Measurements from ENCODE around the gene EDC3. TPM values are rescaled to one million over a fixed set of nuclear protein-coding genes. Genes with fewer than 3 reads are reported as not detected.

Gene EDC3
- total RNA-seq, 1 experiment from 2014 or later = 14.7 TPM

DNA sequence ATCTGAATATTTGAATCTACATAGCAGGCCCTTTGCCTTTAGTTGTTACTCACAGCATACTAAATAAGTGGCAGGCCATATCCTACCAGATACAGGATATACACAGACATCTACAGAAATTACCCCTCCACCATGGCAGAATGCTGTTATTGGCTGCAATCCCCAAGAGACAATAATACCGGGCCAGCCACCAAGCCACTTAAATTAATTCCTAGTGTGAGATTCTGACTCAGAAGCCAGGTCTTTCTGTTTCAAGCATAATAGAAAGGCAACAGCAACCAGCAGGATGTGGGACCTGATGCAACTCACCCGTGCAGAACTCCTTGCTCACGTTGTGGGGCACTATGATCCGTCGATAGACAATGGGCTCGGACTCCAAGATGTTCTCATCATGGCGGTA lies 40.4 kb downstream of the EDC3 start:
- DNase-seq = no peak

GRCh38 chr15:74653426-74654102 lies 42.3 kb downstream of the EDC3 start:
- Histone ChIP-seq H3K27ac (ENCODE audit: low read length) (no peak overlapping the region), H3K4me1 (ENCODE audit: low read length) (peaks cover 6% of the 10 kb centered on the region), H2AFZ (ENCODE audit: low read length) (no peak overlapping the region), H3K4me2 (ENCODE audit: low read depth, low read length, poor library complexity, severe bottlenecking) (no peak overlapping the region), H3K79me2 (ENCODE audit: low read length) (peaks cover 61% of the 10 kb centered on the region), H4K20me1 (ENCODE audit: insufficient read depth, low read depth, low read length) (no peaks in the 10 kb centered on the region), H3K27me3 (ENCODE audit: low read length) (no peaks in the 10 kb centered on the region), H3K36me3 (ENCODE audit: insufficient read depth, low read length) (peaks cover 8% of the 10 kb centered on the region; the same call in 1 of the 2 replicates), H3K4me3 (ENCODE audit: low read length) (no peak overlapping the region), H3K9me3 (ENCODE audit: low read length) (no peaks in the 10 kb centered on the region), H3K9me2 (replicated peaks; ENCODE audit: insufficient read depth, low read length) (no peaks in the 10 kb centered on the region), H3K9ac (ENCODE audit: low read length) (no peak overlapping the region)
- DNase-seq = no peak

More for the DNA sequence above, 40.4 kb downstream of the EDC3 start:
- no peaks in the 10 kb centered on the region for H3K27me3 ChIP-seq (ENCODE audit: low read length)
- H3K4me3 ChIP-seq (ENCODE audit: low read length) = no peak overlapping the region
- no peak overlapping the region for H3K27ac ChIP-seq (ENCODE audit: low read length)
- no peaks in the 10 kb centered on the region for H3K9me3 ChIP-seq (ENCODE audit: low read length)
- peaks cover 55% of the 10 kb centered on the region for H3K79me2 ChIP-seq (ENCODE audit: low read length)
- peaks cover 8% of the 10 kb centered on the region; the same call in 1 of the 2 replicates for H3K36me3 ChIP-seq (ENCODE audit: insufficient read depth, low read length)
- no peak overlapping the region for H3K9ac ChIP-seq (ENCODE audit: low read length)
- H2AFZ ChIP-seq (ENCODE audit: low read length) = no peak overlapping the region
- H4K20me1 ChIP-seq (ENCODE audit: insufficient read depth, low read depth, low read length) = no peaks in the 10 kb centered on the region
- H3K4me1 ChIP-seq (ENCODE audit: low read length) = no peaks in the 10 kb centered on the region
- H3K4me2 ChIP-seq (ENCODE audit: low read depth, low read length, poor library complexity, severe bottlenecking) = no peak overlapping the region
- H3K9me2 ChIP-seq (replicated peaks; ENCODE audit: insufficient read depth, low read length) = no peaks in the 10 kb centered on the region

- Histone ChIP-seq H2AFZ (ENCODE audit: low read length) (no peak overlapping the region), H3K9me2 (replicated peaks; ENCODE audit: insufficient read depth, low read length) (no peaks in the 10 kb centered on the region), H3K4me2 (ENCODE audit: low read depth, low read length, poor library complexity, severe bottlenecking) (no peak overlapping the region), H3K36me3 (ENCODE audit: insufficient read depth, low read length) (peaks cover 8% of the 10 kb centered on the region; the same call in 1 of the 2 replicates), H3K4me3 (ENCODE audit: low read length) (no peak overlapping the region), H3K9me3 (ENCODE audit: low read length) (no peaks in the 10 kb centered on the region), H3K27me3 (ENCODE audit: low read length) (no peaks in the 10 kb centered on the region), H4K20me1 (ENCODE audit: insufficient read depth, low read depth, low read length) (no peaks in the 10 kb centered on the region), H3K27ac (ENCODE audit: low read length) (no peak overlapping the region), H3K9ac (ENCODE audit: low read length) (no peak overlapping the region), H3K4me1 (ENCODE audit: low read length) (peaks cover 6% of the 10 kb centered on the region), H3K79me2 (ENCODE audit: low read length) (peaks cover 63% of the 10 kb centered on the region)
- no peak for DNase-seq
These were observed 44.5 kb downstream of the EDC3 start for GRCh38 chr15:74651242-74651741.

- no peaks in the 10 kb centered on the region for H3K9me2 ChIP-seq (replicated peaks; ENCODE audit: insufficient read depth, low read length)
- DNase-seq = no peak
- peaks cover 6% of the 10 kb centered on the region for H3K4me1 ChIP-seq (ENCODE audit: low read length)
- H3K27ac ChIP-seq (ENCODE audit: low read length) = no peak overlapping the region
- peaks cover 60% of the 10 kb centered on the region for H3K79me2 ChIP-seq (ENCODE audit: low read length)
- 0 out of 2 replicates have a peak, but pooled peaks cover 3% of the 10 kb centered on the region for H4K20me1 ChIP-seq (ENCODE audit: insufficient read depth, low read depth, low read length)
- H2AFZ ChIP-seq (ENCODE audit: low read length) = no peak overlapping the region
- H3K27me3 ChIP-seq (ENCODE audit: low read length) = no peaks in the 10 kb centered on the region
- no peak overlapping the region for H3K9ac ChIP-seq (ENCODE audit: low read length)
- no peaks in the 10 kb centered on the region for H3K36me3 ChIP-seq (ENCODE audit: insufficient read depth, low read length)
- H3K9me3 ChIP-seq (ENCODE audit: low read length) = no peaks in the 10 kb centered on the region
- H3K4me2 ChIP-seq (ENCODE audit: low read depth, low read length, poor library complexity, severe bottlenecking) = no peak overlapping the region
- no peak overlapping the region for H3K4me3 ChIP-seq (ENCODE audit: low read length)
These were observed 47.6 kb downstream of the EDC3 start for GRCh38 chr15:74648051-74648842.

- H3K9me3 ChIP-seq (ENCODE audit: low read length) = no peaks in the 10 kb centered on the region
- no peaks in the 10 kb centered on the region for H3K9me2 ChIP-seq (replicated peaks; ENCODE audit: insufficient read depth, low read length)
- no peak overlapping the region for H3K9ac ChIP-seq (ENCODE audit: low read length)
- H3K27me3 ChIP-seq (ENCODE audit: low read length) = no peaks in the 10 kb centered on the region
- H3K4me3 ChIP-seq (ENCODE audit: low read length) = no peak overlapping the region
- H3K4me2 ChIP-seq (ENCODE audit: low read depth, low read length, poor library complexity, severe bottlenecking) = no peak overlapping the region
- H3K27ac ChIP-seq (ENCODE audit: low read length) = no peak overlapping the region
- no peaks in the 10 kb centered on the region for H3K36me3 ChIP-seq (ENCODE audit: insufficient read depth, low read length)
- peaks cover 3% of the 10 kb centered on the region; the same call in 1 of the 2 replicates for H4K20me1 ChIP-seq (ENCODE audit: insufficient read depth, low read depth, low read length)
- H2AFZ ChIP-seq (ENCODE audit: low read length) = no peak overlapping the region
- H3K4me1 ChIP-seq (ENCODE audit: low read length) = peaks cover 6% of the 10 kb centered on the region
- peaks cover 73% of the 10 kb centered on the region for H3K79me2 ChIP-seq (ENCODE audit: low read length)
- no peak for DNase-seq
These were observed 49.3 kb downstream of the EDC3 start for GRCh38 chr15:74646480-74646879.

DNA sequence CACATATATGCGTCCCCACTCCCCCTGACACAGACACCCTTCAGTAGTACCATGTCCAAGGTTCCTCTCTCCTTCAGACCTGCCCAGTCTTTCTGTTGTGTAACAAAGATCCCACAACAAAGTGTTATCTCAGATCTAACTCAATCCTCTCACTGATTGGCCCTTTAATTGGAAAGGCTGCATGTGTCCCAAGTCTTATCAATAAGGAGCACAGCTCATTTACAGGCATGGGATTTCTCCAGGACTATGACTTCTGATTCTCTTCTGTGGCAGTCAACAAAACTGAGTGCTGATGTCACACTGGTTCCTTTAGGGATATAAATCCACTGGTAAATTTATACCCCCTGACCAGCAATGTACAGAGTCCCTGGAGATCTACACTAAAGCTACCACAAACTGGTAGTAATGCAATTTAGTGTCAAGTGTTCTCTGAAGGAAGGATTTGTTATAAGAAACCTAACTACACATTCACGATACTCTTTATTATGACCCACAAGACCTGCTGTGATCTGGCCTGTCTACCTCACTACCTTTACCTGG lies 52.1 kb downstream of the EDC3 start:
- Histone ChIP-seq H4K20me1 (ENCODE audit: insufficient read depth, low read depth, low read length) (peaks cover 3% of the 10 kb centered on the region; the same call in 1 of the 2 replicates), H3K9me2 (replicated peaks; ENCODE audit: insufficient read depth, low read length) (no peaks in the 10 kb centered on the region), H3K27me3 (ENCODE audit: low read length) (no peaks in the 10 kb centered on the region), H3K36me3 (ENCODE audit: insufficient read depth, low read length) (no peaks in the 10 kb centered on the region; the same call in 1 of the 2 replicates), H3K79me2 (ENCODE audit: low read length) (peaks cover 74% of the 10 kb centered on the region), H3K9me3 (ENCODE audit: low read length) (no peaks in the 10 kb centered on the region), H3K4me1 (ENCODE audit: low read length) (no peaks in the 10 kb centered on the region), H3K4me3 (ENCODE audit: low read length) (no peak overlapping the region), H3K27ac (ENCODE audit: low read length) (no peak overlapping the region), H3K9ac (ENCODE audit: low read length) (no peak overlapping the region), H2AFZ (ENCODE audit: low read length) (no peak overlapping the region), H3K4me2 (ENCODE audit: low read depth, low read length, poor library complexity, severe bottlenecking) (no peak overlapping the region)
- DNase-seq = no peak

GRCh38 chr15:74642734-74643664 lies 52.8 kb downstream of the EDC3 start:
- Histone ChIP-seq H2AFZ (ENCODE audit: low read length) (no peak overlapping the region), H3K4me1 (ENCODE audit: low read length) (no peaks in the 10 kb centered on the region), H3K36me3 (ENCODE audit: insufficient read depth, low read length) (no peaks in the 10 kb centered on the region; the same call in 1 of the 2 replicates), H3K79me2 (ENCODE audit: low read length) (peaks cover 67% of the 10 kb centered on the region), H4K20me1 (ENCODE audit: insufficient read depth, low read depth, low read length) (peaks cover 3% of the 10 kb centered on the region; the same call in 1 of the 2 replicates), H3K4me3 (ENCODE audit: low read length) (no peak overlapping the region), H3K27me3 (ENCODE audit: low read length) (no peaks in the 10 kb centered on the region), H3K4me2 (ENCODE audit: low read depth, low read length, poor library complexity, severe bottlenecking) (no peak overlapping the region), H3K27ac (ENCODE audit: low read length) (no peak overlapping the region), H3K9me2 (replicated peaks; ENCODE audit: insufficient read depth, low read length) (no peaks in the 10 kb centered on the region), H3K9ac (ENCODE audit: low read length) (no peak overlapping the region), H3K9me3 (ENCODE audit: low read length) (no peaks in the 10 kb centered on the region)
- DNase-seq = no peak
